Peyer's patch (tissue), 4 donors: ENCODE results near the gene CYP19A1.

Experiments used
- POLR2A ChIP-seq, 2 donors: fragments of 450-650 bp; IDR thresholded peaks; one replicate each; pipeline ENCODE4 v1.5.1; 2017; ENCODE audit warnings: antibody characterized with exemption in 2 of 2, mild to moderate bottlenecking in 2 of 2, moderate library complexity in 2 of 2
- TF ChIP-seq, protein P1 (sequence below), 6 experiments: fragments of 450-650 bp in 4 of 6; fragments of 200-600 bp in 2 of 6; sonication (generic) in 1 of 6; IDR thresholded peaks; one replicate each; pipeline ENCODE4 v1.5.1; 2017 to 2019; ENCODE audit warnings: antibody characterized with exemption in 6 of 6, mild to moderate bottlenecking in 3 of 6, moderate library complexity in 1 of 6

DNA sequence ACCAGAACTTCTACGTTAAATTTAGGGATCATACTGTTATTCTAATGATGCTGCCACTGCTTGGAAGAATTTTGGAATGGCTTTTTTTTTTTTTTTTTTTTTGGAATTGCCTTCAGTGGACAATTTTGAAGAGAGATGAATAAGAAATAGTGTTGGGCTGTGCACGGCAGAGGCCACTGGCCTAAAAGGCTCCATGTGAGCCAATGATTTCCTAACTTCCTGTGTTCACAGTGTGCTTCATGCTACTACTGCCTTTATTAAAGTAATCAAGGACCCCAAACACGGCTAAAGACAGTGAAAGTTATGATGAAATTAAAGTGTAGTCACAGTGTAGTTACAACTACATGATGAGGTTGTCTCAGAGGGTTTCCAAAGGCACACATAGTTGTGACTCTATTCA lies 142.9 kb downstream of the CYP19A1 start:
- TF ChIP-seq, protein P1, sequence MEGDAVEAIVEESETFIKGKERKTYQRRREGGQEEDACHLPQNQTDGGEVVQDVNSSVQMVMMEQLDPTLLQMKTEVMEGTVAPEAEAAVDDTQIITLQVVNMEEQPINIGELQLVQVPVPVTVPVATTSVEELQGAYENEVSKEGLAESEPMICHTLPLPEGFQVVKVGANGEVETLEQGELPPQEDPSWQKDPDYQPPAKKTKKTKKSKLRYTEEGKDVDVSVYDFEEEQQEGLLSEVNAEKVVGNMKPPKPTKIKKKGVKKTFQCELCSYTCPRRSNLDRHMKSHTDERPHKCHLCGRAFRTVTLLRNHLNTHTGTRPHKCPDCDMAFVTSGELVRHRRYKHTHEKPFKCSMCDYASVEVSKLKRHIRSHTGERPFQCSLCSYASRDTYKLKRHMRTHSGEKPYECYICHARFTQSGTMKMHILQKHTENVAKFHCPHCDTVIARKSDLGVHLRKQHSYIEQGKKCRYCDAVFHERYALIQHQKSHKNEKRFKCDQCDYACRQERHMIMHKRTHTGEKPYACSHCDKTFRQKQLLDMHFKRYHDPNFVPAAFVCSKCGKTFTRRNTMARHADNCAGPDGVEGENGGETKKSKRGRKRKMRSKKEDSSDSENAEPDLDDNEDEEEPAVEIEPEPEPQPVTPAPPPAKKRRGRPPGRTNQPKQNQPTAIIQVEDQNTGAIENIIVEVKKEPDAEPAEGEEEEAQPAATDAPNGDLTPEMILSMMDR (IDR thresholded peaks at IDR 0.05), result no peak
- no peak for TF ChIP-seq POLR2A (IDR thresholded peaks at IDR 0.05)
